ENCODE data around the gene PEX13.

The PEX13 gene

DNA sequence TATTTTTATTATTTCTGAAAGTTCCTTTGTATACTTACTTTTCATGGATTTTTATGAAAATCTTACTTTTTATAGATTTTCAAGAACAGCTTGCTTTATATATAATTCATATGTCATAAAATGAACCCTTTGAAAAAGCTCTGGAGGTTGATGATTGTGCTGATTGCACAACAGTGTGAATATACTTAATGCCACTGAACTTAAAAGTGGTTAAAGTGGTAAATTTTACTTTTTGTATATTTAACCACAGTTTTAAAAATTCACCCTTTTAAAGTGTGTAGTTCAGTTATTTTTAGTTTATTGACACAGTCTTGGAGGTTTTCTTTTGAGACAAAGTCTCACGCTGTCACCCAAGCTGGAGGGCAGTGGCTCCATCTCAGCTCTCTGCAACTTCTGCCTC lies 56.6 kb downstream of the PEX13 start:
- TF ChIP-seq, protein P1, sequence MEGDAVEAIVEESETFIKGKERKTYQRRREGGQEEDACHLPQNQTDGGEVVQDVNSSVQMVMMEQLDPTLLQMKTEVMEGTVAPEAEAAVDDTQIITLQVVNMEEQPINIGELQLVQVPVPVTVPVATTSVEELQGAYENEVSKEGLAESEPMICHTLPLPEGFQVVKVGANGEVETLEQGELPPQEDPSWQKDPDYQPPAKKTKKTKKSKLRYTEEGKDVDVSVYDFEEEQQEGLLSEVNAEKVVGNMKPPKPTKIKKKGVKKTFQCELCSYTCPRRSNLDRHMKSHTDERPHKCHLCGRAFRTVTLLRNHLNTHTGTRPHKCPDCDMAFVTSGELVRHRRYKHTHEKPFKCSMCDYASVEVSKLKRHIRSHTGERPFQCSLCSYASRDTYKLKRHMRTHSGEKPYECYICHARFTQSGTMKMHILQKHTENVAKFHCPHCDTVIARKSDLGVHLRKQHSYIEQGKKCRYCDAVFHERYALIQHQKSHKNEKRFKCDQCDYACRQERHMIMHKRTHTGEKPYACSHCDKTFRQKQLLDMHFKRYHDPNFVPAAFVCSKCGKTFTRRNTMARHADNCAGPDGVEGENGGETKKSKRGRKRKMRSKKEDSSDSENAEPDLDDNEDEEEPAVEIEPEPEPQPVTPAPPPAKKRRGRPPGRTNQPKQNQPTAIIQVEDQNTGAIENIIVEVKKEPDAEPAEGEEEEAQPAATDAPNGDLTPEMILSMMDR (IDR thresholded peaks at IDR 0.05; ENCODE audit: insufficient read depth, missing control alignments): no peak
- FAIRE-seq (no peak), DNase-seq (ENCODE audit: insufficient read length, low spot score) (no peak)

DNA sequence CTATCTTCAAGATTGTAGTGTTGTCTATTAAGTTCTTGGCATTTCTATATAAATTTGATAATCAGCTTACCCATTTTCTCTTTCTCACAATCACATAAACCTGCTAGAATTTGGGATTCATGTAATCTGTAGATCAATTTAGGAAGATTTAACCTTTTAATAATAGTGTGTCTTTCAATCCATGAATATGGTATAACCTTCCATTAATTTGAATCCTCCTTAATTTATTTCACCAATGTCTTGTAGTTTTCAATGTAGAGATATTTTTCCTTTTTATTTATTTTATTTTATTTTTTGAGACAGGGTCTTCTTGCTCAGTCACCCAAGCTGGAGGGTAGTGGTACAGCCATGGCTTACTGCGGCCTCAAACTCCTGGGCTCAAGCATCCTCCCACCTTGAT lies 68.4 kb downstream of the PEX13 start:
- DNase-seq (ENCODE audit: insufficient read length, low spot score) (no peak), FAIRE-seq (no peak)
- TF ChIP-seq, protein P1 (IDR thresholded peaks at IDR 0.05; ENCODE audit: insufficient read depth, missing control alignments): no peak

DNA sequence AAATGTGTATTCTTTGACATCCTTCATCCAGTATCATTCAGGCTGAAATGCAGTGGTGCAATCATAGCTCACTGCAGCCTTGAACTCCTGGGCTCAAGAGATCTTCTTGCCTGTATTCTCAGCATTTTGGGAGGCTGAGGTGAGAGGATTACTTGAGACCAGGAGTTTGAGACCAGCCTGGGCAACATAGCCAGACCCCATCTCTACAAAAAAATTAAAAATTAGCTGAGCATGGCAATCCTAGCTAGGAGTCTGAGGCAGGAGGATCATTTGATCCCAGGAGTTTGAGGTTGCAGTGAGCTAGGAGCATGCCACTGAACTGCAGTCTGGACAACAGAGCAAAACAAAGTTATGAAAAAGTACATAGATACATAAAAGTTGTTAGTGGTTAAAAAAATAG lies 72.3 kb downstream of the PEX13 start:
- no peak for DNase-seq (ENCODE audit: insufficient read length, low spot score)
- FAIRE-seq: no peak
- TF ChIP-seq, protein P1 (IDR thresholded peaks at IDR 0.05; ENCODE audit: insufficient read depth, missing control alignments): no peak

DNA sequence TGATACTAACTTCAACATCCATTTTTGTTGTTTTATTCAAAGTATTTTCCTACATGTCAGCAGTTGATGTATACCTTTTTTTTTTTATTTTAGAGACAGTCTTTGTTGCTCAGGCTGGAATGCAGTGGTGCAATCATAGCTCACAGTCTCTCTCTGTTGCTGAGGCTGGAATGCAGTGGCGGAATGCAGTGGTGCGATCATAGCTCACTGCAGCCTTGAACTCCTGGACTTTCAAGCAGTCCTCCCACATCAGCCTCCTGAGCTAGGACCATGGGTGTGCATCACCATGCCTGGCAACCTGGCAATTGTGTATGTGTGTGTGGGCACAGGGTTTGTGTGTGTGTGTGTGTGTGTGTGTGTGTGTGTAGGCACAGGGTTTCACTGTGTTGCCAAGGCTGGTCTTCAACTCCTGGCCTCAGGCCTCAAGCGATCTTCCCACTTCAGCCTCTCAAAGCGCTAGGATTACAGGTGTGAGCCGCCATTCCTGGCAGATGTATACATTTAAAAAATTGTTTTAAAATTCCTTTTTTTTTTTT lies 72.9 kb downstream of the PEX13 start:
- DNase-seq (ENCODE audit: insufficient read length, low spot score) (no peak), FAIRE-seq (no peak)
- TF ChIP-seq, protein P1 (IDR thresholded peaks at IDR 0.05; ENCODE audit: insufficient read depth, missing control alignments): no peak

DNA sequence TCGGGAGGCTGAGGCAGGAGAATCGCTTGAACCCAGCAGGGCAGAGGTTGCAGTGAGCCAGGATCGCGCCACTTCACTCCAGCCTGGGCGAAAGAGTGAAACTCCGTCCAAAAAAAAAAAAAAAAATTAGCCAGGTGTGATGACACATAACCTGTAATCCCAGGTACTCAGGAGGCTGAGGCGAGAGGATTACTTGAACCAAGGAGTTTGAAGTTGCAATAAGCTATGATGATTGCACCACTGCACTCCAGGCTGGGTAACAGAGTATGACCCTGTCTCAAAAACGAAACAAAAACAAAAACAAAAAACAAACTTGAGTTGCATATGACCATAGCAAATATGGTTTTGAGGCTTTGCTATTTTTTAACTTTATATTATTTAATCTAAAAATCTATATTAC lies 74.0 kb downstream of the PEX13 start:
- TF ChIP-seq, protein P1 (IDR thresholded peaks at IDR 0.05; ENCODE audit: insufficient read depth, missing control alignments): no peak
- DNase-seq (ENCODE audit: insufficient read length, low spot score) (no peak), FAIRE-seq (no peak)

DNA sequence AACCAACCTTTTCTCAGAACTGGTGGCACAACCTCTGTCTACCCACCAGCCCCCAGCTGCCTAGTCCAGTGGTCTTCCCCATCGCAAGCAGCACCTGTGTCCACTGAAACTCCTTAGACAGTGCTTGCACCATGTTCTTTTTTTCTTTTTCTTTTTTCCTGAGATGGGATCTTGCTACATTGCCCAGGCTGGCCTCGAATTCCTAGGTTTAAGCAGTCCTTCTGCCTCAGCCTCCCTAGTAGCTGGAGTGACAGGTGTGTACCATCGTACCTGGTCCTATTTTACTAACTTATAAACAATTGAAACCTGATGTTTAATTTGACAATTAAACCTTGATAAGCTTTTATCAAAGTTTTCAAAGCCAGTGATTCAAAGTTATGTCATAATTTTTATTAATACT lies 78.9 kb downstream of the PEX13 start:
- FAIRE-seq: no peak
- no peak for DNase-seq (ENCODE audit: insufficient read length, low spot score)
- TF ChIP-seq, protein P1 (IDR thresholded peaks at IDR 0.05; ENCODE audit: insufficient read depth, missing control alignments): no peak

DNA sequence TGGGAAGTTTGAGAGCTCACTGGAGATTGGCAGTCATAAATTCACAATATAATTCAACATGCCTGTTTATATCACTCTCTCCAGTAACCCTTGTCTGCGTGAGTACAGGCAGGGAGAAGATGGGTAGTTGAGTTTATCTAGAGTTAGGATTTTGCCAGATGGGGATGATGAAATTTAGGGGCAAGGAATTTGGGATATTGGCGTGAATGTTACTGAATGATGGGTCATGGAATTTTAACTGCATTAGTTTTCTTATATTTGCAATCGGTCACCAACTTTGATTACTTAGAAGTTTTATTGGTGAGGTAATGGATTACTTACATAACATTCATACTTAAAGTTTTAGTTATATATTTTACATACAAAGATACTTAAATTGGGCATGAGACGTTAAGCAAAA lies 83.3 kb downstream of the PEX13 start:
- FAIRE-seq (no peak), DNase-seq (ENCODE audit: insufficient read length, low spot score) (no peak)
- TF ChIP-seq, protein P1 (IDR thresholded peaks at IDR 0.05; ENCODE audit: insufficient read depth, missing control alignments): no peak
